ENCODE measurements around the gene CACHD1.
"Not testable (repeated sequence)": the region's sequence is repeated elsewhere in the genome, so short reads cannot be mapped to it uniquely, and the experiment has no call there.

The CACHD1 gene

GRCh38 chr1:64598100-64598571 is 128.2 kb downstream of the CACHD1 start:
- no peak for DNase-seq

- DNase-seq, result peak; percentile 20
These were observed 129.3 kb downstream of the CACHD1 start for GRCh38 chr1:64599242-64599641.

DNA sequence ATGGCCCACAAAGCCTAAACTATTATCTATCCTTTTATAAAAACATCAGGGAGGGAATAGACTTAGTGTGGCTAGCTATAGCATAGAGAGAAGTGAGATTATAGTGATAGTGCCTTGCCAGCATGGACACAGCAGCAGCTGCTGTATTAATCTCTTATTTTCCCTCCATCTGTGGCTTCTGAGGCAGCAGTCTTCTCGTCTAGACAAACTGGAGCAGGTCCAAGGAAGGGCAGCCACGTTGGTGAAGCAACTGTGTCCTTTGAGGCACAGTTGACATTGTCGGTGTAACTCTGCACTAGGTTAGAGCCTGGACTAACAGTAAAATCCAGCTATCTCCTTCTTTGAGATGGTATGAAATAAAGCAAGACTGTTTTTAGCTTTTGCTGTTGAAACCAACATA is 131.3 kb downstream of the CACHD1 start:
- DNase-seq, result no peak

DNA sequence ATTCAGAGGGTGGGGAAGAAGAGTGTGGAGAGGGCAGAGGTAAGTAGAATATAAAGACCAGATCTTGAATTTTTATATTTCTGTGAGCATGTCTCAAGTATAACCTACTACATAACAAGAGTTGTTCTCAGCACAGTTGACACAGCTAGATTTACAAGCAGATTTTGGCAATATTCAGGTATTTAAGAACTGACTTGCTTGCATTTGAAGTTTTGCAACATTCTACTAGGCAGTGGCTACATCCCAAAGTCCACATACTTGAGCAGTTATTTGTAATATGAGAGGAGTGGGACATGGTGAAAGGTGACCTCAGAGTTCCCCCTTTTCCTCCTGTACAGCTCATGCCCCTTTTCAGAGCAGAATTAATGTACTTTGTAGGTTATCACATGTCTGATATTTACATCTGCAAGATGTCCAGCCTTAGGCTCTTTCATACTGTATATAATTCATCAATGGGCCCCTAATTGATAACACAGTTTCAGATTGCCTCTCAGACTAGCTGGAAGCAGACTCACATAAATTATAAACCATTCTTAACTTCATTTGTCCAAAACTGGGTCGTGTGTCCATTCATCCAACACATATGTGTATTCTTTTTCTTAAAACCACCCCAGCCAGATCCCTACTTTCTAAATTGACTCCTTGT is 138.2 kb downstream of the CACHD1 start:
- DNase-seq, result no peak

DNA sequence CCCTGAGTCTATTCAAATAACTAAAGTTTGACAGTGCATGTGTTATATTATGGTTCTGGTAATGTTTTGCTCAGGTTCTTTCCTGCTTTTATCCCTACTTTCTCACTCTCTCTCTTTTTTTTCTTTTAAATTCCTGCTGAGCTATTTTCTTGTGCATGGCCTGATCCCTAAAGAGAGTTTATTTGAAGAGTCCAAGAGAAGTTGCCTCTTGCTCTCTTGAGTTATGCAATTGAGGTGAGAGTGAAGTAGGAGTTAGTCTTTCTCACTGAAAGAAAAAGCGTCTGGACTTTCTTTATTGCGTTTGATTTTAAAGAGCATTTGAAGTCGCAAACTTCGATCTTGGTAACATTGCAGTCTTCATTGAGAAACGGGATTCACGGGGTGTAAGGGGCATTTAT is 138.7 kb downstream of the CACHD1 start:
- no peak for DNase-seq

- DNase-seq, result not testable (repeated sequence)
These were observed 141.0 kb downstream of the CACHD1 start for GRCh38 chr1:64610950-64611349.

DNA sequence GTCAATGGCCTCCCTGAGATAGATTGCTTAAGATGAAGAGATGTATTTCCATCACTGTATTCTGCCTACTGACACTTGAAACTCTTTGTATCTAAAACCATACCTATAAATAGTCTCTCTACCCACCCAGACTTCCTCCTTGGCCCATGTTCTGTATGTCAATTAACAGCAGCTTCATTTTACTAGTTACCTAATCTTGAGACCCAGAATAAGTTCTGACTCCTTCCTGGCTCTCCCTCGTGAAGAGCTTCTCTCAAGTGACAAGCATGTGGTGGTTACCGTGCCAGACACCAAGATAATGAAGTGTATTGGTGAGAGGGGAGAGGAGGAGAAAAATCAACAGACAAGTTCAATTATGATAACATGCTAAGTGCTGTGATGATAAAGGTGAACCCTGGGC is 146.1 kb downstream of the CACHD1 start:
- DNase-seq, result peak; percentile 6

DNA sequence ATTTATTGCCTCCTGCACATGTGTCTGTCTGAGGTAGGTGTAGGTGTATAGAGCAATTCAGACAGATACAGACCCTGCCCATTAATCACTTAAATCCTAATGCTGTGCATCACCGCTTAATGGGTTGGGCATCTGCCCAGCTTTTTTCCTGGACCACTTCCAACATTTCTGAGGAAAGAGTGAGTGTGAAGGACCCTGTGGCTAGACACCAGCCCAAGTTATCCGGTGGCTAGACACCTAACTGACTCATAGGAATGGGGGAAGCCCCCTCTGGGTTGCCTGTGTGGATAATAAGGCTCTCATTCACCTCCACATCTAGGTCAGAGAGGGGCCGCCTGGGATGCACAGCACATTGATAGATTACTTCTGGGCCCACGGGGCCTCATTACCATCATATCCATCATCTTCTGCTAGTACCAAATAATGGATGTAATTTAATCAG is 153.8 kb downstream of the CACHD1 start:
- DNase-seq, result no peak

GRCh38 chr1:64624218-64624713 is 154.3 kb downstream of the CACHD1 start:
- DNase-seq, result no peak

GRCh38 chr1:64624808-64625207 is 154.9 kb downstream of the CACHD1 start:
- DNase-seq, result no peak

GRCh38 chr1:64630611-64631010 is 160.7 kb downstream of the CACHD1 start:
- no peak for DNase-seq

- DNase-seq, result no peak
These were observed 161.6 kb downstream of the CACHD1 start for GRCh38 chr1:64631346-64632034.

- no peak for DNase-seq
These were observed 163.0 kb downstream of the CACHD1 start for GRCh38 chr1:64632936-64633335.

- DNase-seq, result no peak
These were observed 175.8 kb downstream of the CACHD1 start for GRCh38 chr1:64645735-64646134.

GRCh38 chr1:64650411-64650810 is 180.5 kb downstream of the CACHD1 start:
- DNase-seq, result no peak

DNA sequence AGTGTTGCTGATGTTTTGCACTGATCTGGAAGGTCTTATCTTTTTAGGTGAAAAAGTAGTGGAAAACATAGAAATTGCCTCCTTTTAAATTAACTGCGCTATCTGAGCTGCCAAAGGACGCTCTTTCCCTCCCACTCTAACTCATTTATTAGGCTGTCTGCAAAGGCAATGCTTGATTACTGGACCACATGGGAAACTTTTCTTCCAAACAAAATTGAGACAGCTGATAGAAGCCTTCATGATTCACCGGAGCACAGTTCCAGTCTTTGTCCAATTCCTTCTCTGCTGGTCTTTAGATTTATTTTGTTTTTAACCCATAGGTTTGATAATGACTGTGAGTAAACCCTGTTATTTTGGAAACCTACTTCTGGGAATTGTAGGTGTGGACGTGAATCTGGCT is 181.9 kb downstream of the CACHD1 start:
- DNase-seq, result no peak

DNA sequence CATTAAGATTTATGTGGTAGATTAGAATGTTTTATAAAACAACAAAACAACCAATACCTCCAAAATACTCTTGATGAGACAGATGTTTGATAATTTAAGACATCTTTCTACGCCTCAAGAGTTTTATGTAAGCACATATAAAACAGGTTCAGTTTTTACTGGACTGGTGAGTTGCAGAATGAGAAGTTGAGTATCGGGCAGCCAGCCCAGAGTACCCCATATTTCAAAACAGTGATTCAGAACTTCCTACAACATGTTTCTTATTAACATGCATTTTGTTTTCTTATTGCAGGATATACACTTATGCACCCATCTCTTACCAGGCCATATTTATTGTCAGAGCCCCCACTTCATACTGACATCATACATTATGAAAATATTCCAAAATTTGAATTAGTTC is 183.5 kb downstream of the CACHD1 start:
- no peak for DNase-seq

- no peak for DNase-seq
These were observed 184.8 kb downstream of the CACHD1 start for GRCh38 chr1:64654519-64655341.

DNA sequence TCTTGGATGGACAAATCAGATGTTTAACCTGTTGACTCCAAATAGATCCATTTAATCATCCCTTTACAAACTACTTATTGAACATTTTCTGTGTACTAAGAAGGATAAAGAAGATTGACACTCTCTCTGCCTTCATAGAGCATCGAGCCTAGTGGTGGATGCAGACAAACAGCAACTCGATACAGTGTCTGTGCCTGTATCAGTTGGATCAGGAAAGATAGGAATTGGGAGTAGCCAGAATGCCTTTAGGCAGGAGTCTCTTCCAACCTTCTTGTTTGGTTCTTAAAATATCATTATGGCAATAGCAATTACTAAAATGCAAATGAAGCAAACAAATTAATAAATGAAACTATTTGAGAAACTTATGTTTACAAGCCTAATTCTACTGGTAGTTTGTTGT is 185.9 kb downstream of the CACHD1 start:
- no peak for DNase-seq

- no peak for DNase-seq
These were observed 189.7 kb downstream of the CACHD1 start for GRCh38 chr1:64659478-64660138.

DNA sequence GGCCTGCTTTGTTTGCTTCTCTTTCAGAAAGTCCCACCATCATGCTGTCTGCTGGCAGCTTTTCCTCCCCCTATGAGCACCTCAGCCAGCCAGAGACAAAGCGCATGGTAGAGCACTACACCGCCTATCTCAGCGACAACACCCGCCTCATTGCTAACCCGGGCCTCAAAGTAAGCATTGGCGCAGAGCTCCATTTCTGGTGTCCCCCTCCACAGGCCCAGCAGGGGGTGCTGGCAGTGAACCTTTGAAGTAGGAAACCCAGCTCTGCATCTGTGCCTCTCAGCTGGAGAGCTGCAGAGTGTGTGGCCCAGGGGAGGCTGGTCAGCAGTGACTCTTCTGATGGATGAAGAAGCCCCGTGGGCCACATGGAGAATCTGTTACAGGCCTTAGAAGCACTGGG is 193.7 kb downstream of the CACHD1 start:
- DNase-seq, result peak; percentile 16

GRCh38 chr1:64664299-64664698 is 194.4 kb downstream of the CACHD1 start:
- no peak for DNase-seq

DNA sequence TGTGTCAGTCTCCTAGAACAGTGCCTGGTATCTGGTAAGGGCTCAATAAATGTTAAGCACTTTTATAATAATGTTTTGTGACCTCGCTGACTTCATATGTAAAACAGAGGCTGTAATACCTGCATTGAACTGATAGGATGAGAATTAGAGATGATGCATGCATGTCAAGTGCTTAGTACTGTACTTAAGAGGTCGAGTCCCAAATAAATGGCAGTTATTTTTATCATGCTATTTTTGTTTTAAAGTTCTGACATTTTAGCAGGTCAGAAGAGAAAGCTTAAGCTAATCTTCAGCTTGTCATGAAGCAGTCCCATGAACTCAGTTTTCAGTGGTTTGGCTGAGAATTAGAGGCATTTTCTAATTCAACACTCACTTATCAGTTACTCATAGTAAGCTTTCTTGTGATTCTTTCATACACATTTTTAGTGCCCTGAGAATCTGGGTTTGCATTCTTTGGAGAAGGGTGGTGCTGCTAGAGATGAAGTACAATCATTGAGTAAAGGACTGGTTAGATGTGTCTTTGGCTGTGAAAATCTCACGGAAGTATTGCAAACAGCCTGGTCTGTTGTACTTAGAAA is 199.3 kb downstream of the CACHD1 start:
- no peak for DNase-seq

Measured in suppressor macrophage treated with lipopolysaccharide for 4 hours (primary cell).